Right forelimb (tissue), 1 donor: ENCODE measurements around the gene COPS7A.
A peak's percentile ranks its signal among the peaks of the same experiment; 100 is the strongest.

ENCODE experiments used
- DNase-seq: peaks from one replicate; pipeline ENCODE4 v3.0.0-alpha.2; 2018

COPS7A gene

DNA sequence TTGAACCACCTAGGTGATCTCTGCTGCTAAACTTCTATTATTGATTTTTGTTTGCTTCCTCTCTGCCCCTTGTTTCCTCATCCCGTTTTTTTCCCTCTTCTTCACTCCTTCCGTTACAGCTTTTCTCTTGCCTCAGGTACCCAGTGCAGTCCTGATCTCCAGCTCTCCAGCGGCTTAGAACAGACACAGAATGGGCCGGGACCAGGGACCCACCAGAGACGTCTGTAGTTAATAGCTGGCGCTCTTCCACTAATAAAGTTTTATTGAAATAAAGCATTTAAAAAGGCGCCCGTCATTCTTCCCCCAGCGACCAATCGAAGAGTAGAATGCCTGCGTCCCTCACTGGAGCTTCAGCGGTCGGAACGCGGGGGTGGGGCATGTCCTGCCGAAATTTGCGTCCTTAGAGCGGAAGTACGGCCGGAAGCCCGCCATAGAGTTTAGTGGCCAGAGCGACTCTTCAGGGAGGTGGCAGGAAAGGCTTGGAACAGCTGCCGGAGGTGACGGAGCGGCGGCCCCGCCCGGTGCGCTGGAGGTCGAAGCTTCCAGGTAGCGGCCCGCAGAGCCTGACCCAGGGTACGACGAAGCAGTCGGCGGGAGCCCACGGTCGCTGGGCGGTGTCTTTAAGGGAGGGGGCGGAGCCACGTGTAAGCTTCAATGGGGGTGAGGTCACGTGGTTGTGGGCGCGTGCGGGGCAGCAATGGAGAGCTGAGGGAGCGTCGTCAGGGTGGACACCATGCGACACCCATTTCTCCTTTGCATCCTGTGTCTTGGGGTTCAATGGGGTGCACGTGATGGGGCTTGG is at the start of gene COPS7A:
COPS7A (plus strand) TSS at position 440 of the 802 bp plus-strand sequence. CDS start 611 bp downstream, outside the sequence.
- peak; percentile 97 for DNase-seq

GRCh38 chr12:6676962-6677361 is 46.9 kb upstream of the COPS7A start:
- no peak for DNase-seq

DNA sequence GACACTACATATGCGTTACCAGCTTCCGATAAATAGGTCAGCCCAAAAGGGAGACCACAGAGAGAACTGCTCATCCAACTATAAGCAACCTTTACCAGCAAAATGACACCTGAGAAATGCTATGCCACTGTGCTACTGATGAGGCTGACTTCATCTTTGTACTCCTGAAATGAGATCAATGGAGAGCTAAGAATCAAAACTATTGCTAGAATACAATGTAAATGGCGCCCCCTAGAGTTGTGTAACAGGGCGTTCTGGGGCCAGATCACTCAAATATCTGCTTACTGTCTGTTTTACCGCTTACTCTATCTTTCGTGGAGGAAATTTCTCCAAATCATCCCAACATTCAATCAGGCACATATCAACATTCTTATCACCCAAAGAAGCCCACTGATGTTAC is 39.2 kb upstream of the COPS7A start:
- DNase-seq: no peak

DNA sequence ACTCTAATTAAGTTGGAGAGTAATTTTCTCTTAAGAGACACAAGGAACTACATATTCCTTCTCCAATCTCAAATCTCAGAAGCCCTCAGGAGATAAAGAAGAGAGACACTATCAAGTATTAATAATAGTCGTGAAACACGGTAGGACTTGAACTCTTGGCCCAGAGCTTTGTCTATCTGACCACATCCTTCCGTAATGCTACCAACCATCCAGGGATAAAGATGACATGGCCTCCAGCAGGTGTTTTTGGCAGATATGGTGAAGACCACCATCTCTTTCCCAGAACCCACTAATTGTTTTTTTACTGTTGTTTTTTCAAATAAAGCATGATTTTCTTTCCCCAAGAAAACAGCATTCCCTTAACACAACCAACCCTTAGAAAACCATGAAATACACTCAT is 38.0 kb upstream of the COPS7A start:
- DNase-seq: no peak

DNA sequence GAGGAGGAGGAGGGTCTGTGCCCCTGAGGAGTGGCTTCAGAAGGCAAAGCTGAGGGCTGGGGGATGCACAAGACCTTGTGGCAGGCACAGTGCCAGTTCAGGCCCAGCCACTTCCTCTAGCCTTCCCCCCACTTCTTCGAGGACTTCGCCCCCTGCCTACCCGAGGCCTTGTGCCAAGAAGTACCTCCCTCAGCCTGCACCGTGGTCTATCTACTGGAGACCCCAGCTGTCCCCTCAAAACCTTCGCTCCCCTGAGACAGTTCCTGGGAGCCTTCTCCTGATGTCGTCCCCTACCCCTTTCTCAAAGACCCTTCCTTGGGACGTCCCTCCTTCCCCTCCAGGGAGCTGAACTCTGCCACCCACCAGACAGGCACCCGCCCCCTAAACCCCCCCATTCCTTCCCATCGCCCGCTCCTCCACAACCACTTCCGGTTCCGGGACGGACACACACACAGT is 35.3 kb upstream of the COPS7A start:
- DNase-seq: no peak

- DNase-seq: peak; percentile 97
Observed at GRCh38 chr12:6688999-6689882, 34.6 kb upstream of the COPS7A start, which contains the start of gene ZNF384. Gene ZNF384 (minus strand): TSS chr12:6689375. CDS start chr12:6679520, 9,855 bp downstream.

GRCh38 chr12:6691473-6691872 is 32.4 kb upstream of the COPS7A start:
- no peak for DNase-seq

- DNase-seq: no peak
Observed at GRCh38 chr12:6692888-6693287, 31.0 kb upstream of the COPS7A start.

GRCh38 chr12:6693832-6694355 is 30.0 kb upstream of the COPS7A start:
- DNase-seq: no peak

- no peak for DNase-seq
Observed at GRCh38 chr12:6694701-6695100, 29.1 kb upstream of the COPS7A start.

DNA sequence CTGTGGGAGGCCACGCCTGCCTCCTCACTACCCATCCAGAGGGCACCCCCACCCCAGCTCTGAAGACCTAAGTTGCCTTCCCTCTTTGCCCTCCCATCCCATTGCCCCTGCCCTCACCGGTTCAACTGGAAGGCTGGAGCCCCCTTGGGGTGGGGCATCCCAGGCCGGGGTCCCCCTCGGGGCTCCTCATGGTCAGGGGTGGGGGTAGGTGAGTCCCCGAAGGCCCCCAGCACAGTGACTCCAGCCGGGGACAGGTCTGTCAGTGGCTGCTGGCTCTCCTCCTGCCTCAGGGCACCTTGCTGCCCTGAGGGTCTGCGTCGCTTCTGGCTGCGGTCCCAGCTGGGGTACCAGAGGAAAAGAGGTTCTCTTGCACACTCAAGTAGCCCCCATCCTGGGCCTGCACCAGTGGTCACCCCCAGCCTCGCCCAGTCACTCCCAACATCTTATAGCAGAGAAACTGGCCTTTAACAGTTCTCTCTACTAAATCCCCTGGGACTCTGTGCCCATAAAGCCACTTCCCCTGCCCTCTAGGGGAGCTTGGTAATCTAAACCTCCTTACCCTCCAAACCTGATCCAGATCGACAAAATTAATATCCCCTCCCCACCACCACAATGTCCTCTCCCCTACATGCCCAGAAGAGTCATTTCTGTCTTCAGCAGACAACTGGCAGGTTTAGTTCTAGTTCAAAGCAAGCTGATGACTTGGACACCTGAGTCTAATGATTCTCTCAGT is 28.4 kb upstream of the COPS7A start:
- no peak for DNase-seq

DNA sequence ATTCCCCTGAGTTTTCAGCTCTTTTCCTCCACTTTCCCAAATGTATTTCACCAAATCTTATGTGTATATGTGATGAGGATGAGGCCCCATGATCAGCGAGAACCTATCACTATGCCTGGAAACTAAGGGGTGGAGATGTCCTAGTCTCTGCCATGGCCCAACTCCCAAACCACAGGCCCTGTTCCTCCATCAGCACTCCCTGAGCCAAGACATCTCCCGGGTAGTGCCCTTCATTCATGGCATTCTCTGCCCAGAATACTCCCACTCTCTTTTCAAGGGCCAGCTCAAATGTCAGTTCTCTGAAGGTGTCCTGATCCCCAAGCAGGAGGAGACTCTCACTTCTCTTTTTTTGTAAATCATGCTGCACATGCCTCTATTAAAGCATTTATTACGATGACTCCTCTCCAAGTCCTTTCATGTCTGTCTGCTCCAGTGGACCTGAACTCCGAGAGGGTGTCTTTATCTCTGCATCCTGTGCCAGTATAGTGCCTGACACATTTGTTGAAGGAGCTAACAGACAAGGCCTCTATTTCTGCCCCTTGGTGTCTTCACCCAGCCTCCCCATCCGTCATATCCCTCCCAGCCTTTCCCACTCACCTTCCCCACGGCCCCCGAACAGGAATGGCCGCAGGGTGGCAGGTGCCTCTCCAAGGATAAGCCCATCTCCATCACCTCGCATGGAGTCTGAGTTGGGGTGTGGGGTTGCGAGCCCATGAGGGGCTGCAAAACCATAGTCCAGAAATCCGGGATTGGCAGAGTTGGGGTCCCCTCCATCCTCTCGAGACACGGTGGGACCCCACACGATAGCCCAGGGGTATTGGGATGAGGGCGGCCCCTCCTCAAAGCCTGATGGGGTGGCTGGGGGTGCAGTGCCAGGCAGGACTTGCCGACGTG is 26.9 kb upstream of the COPS7A start:
- no peak for DNase-seq

DNA sequence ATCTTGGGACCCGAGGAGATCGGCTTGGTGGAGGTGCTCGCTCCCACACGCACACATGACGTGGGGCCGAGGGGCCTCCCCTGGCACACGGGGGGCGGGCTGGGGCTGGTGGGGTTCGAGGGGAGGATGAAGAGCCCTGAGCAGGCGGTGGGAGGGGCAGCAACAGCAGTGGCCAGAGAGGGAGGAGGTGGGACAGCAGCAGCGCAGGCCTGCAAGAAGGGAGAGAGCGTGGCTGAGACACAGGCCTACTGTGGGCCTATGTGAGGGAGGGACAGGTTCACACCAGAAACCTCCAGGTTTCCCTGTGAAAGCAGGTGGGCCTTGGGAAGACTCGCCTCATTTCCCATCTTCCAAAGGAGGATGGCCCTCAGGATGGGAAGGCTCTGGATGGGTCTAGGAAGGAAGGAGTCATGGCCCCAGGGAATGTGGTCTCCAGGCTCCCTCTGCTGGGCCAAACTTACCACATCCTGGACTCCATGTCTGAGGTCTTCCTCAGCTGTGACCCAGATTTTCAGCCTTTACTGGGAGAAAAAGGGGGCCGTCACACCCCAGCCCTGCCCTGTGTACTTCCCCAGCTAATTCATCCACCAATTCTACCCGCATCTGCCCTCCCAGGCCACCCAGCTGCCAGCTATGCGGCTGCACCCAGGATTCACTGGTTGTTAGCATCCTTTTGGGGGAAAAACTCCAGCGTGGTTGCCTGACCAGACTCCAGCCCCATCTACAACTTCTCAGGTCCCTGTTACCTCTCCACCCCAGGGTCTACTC is 26.1 kb upstream of the COPS7A start:
- DNase-seq: peak; percentile 63

DNA sequence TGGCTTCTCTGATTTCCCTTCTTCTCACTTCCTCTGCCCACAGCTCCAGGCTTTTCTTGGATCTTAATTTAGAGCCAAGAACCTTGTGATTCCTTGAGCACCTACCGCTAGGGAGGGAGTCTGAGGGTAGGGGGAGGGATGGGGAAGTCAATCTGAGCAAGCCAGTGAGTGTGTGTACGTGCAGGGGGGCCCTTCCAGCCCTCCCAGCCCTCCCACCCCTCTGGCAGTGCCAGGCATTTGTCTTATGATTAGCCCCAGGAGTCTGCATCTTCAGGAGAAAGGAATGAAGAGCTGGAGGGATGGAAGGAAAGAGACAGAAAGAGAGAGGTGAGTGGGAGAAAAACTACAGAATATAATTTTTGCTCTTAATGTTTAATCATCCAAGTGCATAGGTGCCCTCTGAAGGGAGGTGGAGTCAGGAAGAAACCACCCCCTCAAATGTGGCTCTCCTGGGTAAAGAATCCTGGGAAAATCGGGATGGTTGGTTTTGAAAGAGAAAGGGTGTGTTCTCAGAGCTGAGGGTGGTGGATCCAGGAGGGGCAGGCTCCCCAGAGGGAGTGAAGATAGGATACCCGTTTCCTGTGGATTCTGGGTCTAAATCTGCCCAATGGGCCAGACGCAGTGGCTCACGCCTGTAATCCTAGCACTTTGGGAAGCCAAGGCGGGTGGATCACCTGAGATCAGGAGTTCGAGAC is 25.3 kb upstream of the COPS7A start:
- DNase-seq: no peak

- DNase-seq: no peak
Observed at GRCh38 chr12:6699259-6699988, 24.4 kb upstream of the COPS7A start.

DNA sequence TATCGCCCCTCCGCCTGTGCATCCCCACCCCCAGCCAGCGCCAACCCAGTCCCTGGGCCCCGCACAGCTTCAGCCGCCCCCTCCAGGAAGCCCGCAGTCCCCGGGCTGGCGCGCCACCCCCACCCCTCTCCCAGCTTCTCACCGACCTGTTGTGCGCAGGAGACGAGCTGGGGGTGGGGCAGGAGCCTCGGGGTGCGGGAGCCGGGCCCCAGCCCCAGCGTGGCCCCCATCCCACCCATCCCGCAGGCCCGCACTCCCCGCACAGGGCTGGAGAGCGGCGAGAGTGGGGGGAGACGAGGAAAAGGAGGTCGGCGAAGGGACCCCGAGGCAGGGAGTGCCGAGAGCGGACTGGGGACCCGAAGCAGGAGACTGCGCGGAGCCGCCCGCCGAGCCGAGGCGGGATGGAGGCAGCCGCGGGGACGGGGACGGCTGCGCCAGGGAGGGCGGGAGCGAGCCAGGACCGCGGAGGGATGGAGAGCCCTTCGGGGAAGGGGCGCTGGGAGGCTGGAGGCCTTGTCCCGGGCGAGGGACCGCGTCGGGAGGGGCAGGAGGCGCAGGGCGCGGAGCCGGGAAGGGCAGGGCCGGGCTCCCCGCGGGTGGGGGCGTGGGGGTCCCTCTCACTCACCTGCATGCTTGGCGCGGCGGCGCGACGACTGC is 23.7 kb upstream of the COPS7A start:
- DNase-seq: peak; percentile 58

DNA sequence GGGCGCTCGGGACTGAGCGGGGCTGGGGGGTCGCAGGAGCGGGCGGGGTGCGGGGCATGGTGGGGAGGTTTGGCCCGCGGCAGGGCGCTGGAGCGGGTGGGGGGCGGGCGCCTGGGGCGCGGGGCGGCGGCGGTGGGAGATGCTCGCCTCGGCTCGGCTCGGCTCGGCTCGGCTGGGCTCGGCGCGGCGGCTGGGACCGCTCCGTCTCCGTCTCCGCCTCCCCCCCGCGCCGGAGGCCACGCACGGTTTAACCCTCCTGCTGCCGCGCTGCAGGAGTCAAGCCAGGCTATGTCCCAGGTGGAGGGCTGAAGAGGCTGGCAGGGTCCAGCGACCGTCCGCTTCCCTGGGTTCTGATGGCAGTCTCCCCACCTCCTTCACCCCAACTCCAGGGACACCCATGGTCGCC is 23.2 kb upstream of the COPS7A start, which contains the start of gene PIANP:
PIANP (minus strand) TSS at position 170 of the 406 bp plus-strand sequence. CDS start 2,754 bp downstream, outside the sequence.
- DNase-seq: peak; percentile 81

DNA sequence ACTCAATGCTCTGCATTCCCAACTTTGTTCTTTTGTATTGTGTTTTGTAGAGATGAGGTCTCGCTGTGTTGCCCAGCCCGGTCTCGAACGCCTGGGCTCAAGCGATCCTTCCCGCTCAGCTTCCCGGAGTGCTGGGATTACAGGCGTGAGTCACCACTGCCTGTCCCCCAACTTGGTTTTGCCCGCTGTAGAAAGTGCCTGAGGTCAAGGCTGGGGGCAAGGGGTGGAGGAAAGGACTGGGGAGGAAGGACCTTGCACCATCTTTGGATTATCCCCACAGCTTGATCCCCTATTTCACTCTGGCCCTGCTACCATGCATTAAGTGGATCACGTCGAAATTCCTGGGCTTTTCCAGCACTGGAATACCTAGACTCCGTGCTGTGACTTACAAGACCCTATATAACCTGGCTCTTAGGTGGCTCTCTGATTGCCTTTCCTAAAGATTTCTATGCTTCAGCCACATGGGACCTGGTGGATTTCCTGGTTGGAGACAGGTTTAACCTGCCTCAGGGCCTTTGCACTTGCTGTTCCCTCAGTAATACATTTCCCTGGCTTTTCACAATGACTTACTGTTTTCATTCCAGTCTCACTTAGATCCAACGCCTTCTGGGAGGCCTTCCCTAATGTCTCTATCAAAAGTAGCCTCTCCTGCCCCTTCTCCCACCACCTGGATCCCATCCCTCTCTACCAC is 22.6 kb upstream of the COPS7A start:
- no peak for DNase-seq
